ENCODE results near the gene PRSS38. TPM values are rescaled to one million over a fixed set of nuclear protein-coding genes. Genes with fewer than 3 reads are reported as not detected.

The PRSS38 gene
- total and polyA plus RNA-seq, 2 experiments from 2014 or later: not detected

- H3K4me3 ChIP-seq: no peak overlapping the region
- H3K4me1 ChIP-seq (ENCODE audit: insufficient read depth): no peaks in the 10 kb centered on the region
- Mint-ChIP-seq H3K4me3 (no peak overlapping the region), H3K4me1 (no peaks in the 10 kb centered on the region), H3K27me3 (ENCODE audit: insufficient read depth, low read depth, poor library complexity) (peaks cover 8% of the 10 kb centered on the region), H3K27ac (no peak overlapping the region), H3K36me3 (ENCODE audit: low read depth) (no peaks in the 10 kb centered on the region; the same call in 2 of the 3 replicates), H3K9me3 (no peaks in the 10 kb centered on the region)
- H3K27me3 ChIP-seq (ENCODE audit: insufficient read depth): no peaks in the 10 kb centered on the region
- DNase-seq (ENCODE audit: low spot score) (no peak), ATAC-seq (no peak; the same call in 2 of the 3 replicates)
- H3K9me2 ChIP-seq (ENCODE audit: insufficient read depth): no peaks in the 10 kb centered on the region
- no peak for TF ChIP-seq ZNF114 (CRISPR knock-in tag; IDR thresholded peaks at IDR 0.05)
- TF ChIP-seq JUNB (IDR thresholded peaks at IDR 0.05; ENCODE audit: unreplicated experiment): no peak
- no peak for TF ChIP-seq STAT1 (IDR thresholded peaks at IDR 0.05; ENCODE audit: unreplicated experiment)
- no peak for TF ChIP-seq NANOG (IDR thresholded peaks at IDR 0.05; ENCODE audit: borderline replicate concordance)
- no peak for TF ChIP-seq EZH2phosphoT487 (IDR thresholded peaks at IDR 0.05; ENCODE audit: unreplicated experiment)
- TF ChIP-seq ETS1 (IDR thresholded peaks at IDR 0.05): no peak
- TF ChIP-seq ZNF331 (CRISPR knock-in tag; IDR thresholded peaks at IDR 0.05; ENCODE audit: low read depth): no peak
- TF ChIP-seq EZH2 (IDR thresholded peaks at IDR 0.05; ENCODE audit: low read depth, unreplicated experiment): no peak
- no peak overlapping the region for H3K4me2 ChIP-seq
- no peak overlapping the region for H3K27ac ChIP-seq (ENCODE audit: low read depth)
- peaks cover 6% of the 10 kb centered on the region; the same call in 1 of the 2 replicates for H4K20me1 ChIP-seq (replicated peaks; ENCODE audit: insufficient read depth)
- no peaks in the 10 kb centered on the region for H3K79me2 ChIP-seq (replicated peaks; ENCODE audit: insufficient read depth)
- H3K36me3 ChIP-seq (ENCODE audit: insufficient read depth): no peaks in the 10 kb centered on the region
- no peaks in the 10 kb centered on the region for H3F3A ChIP-seq (replicated peaks; ENCODE audit: low read depth)
- H2AFZ ChIP-seq: no peak overlapping the region
Observed at GRCh38 chr1:227774051-227774731, 41.3 kb upstream of the PRSS38 start.

DNA sequence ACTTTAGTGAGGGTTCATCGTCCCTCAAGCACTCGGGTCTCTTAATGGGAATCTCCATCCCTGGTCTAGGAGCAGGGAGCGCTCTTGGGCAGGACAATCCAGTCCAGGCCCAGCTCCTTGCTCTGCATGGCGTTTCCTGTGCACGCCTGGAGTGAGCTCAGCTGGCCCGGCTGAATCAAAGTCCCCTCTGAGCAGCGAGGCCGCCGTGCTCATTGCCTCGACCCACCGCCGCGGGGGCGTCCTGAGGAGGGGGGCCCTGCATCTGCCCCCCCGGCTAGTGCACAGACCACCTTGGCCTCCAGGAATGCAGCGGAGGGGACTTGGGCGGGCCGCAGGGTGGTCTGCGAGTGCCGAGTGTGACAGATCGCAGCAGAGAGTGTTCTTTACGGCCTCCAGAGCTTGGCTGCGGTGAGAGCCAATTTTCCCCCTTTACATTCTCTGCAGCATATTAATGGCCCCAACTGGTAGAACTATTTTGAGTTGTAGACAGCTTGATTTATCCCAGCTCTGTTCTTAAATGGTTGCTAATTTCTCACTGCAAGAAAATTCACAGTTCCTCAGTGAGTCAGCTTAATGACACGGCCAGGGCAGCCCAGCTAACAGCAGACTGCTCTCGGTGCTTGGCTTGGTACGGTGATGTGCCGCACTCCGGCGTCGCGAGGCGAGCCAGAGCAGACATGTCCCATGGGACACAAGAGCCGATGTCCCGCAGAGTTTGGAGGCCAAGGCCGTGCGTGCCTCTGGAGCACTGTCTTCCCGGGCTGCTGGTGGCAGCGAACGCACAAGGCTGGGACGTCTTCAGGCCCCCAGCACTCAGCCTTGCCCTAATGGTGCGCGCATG lies 40.4 kb upstream of the PRSS38 start:
- H2AFZ ChIP-seq: no peak overlapping the region
- no peak overlapping the region for H3K27ac ChIP-seq (ENCODE audit: low read depth)
- DNase-seq (ENCODE audit: low spot score) (no peak), ATAC-seq (no peak)
- H3K79me2 ChIP-seq (replicated peaks; ENCODE audit: insufficient read depth): no peaks in the 10 kb centered on the region
- H4K20me1 ChIP-seq (replicated peaks; ENCODE audit: insufficient read depth): peaks cover 6% of the 10 kb centered on the region; the same call in 1 of the 2 replicates
- H3K9me2 ChIP-seq (ENCODE audit: insufficient read depth): no peaks in the 10 kb centered on the region
- H3F3A ChIP-seq (replicated peaks; ENCODE audit: low read depth): no peaks in the 10 kb centered on the region
- Mint-ChIP-seq H3K4me3 (no peak overlapping the region), H3K27me3 (ENCODE audit: insufficient read depth, low read depth, poor library complexity) (peaks cover 8% of the 10 kb centered on the region), H3K36me3 (ENCODE audit: low read depth) (no peaks in the 10 kb centered on the region; the same call in 2 of the 3 replicates), H3K4me1 (no peaks in the 10 kb centered on the region), H3K9me3 (no peaks in the 10 kb centered on the region), H3K27ac (no peak overlapping the region; the same call in 1 of the 2 replicates)
- no peak overlapping the region for H3K4me3 ChIP-seq
- no peaks in the 10 kb centered on the region for H3K27me3 ChIP-seq (ENCODE audit: insufficient read depth)
- no peaks in the 10 kb centered on the region for H3K36me3 ChIP-seq (ENCODE audit: insufficient read depth)
- no peak overlapping the region for H3K4me2 ChIP-seq
- H3K4me1 ChIP-seq (ENCODE audit: insufficient read depth): no peaks in the 10 kb centered on the region
- TF ChIP-seq EZH2phosphoT487 (IDR thresholded peaks at IDR 0.05; ENCODE audit: unreplicated experiment) (no peak), ZNF114 (CRISPR knock-in tag; IDR thresholded peaks at IDR 0.05) (no peak), ZNF331 (CRISPR knock-in tag; IDR thresholded peaks at IDR 0.05; ENCODE audit: low read depth) (no peak), STAT1 (IDR thresholded peaks at IDR 0.05; ENCODE audit: unreplicated experiment) (no peak), JUNB (IDR thresholded peaks at IDR 0.05; ENCODE audit: unreplicated experiment) (no peak), EZH2 (IDR thresholded peaks at IDR 0.05; ENCODE audit: low read depth, unreplicated experiment) (no peak), ETS1 (IDR thresholded peaks at IDR 0.05) (no peak)
- TF ChIP-seq, protein P1, sequence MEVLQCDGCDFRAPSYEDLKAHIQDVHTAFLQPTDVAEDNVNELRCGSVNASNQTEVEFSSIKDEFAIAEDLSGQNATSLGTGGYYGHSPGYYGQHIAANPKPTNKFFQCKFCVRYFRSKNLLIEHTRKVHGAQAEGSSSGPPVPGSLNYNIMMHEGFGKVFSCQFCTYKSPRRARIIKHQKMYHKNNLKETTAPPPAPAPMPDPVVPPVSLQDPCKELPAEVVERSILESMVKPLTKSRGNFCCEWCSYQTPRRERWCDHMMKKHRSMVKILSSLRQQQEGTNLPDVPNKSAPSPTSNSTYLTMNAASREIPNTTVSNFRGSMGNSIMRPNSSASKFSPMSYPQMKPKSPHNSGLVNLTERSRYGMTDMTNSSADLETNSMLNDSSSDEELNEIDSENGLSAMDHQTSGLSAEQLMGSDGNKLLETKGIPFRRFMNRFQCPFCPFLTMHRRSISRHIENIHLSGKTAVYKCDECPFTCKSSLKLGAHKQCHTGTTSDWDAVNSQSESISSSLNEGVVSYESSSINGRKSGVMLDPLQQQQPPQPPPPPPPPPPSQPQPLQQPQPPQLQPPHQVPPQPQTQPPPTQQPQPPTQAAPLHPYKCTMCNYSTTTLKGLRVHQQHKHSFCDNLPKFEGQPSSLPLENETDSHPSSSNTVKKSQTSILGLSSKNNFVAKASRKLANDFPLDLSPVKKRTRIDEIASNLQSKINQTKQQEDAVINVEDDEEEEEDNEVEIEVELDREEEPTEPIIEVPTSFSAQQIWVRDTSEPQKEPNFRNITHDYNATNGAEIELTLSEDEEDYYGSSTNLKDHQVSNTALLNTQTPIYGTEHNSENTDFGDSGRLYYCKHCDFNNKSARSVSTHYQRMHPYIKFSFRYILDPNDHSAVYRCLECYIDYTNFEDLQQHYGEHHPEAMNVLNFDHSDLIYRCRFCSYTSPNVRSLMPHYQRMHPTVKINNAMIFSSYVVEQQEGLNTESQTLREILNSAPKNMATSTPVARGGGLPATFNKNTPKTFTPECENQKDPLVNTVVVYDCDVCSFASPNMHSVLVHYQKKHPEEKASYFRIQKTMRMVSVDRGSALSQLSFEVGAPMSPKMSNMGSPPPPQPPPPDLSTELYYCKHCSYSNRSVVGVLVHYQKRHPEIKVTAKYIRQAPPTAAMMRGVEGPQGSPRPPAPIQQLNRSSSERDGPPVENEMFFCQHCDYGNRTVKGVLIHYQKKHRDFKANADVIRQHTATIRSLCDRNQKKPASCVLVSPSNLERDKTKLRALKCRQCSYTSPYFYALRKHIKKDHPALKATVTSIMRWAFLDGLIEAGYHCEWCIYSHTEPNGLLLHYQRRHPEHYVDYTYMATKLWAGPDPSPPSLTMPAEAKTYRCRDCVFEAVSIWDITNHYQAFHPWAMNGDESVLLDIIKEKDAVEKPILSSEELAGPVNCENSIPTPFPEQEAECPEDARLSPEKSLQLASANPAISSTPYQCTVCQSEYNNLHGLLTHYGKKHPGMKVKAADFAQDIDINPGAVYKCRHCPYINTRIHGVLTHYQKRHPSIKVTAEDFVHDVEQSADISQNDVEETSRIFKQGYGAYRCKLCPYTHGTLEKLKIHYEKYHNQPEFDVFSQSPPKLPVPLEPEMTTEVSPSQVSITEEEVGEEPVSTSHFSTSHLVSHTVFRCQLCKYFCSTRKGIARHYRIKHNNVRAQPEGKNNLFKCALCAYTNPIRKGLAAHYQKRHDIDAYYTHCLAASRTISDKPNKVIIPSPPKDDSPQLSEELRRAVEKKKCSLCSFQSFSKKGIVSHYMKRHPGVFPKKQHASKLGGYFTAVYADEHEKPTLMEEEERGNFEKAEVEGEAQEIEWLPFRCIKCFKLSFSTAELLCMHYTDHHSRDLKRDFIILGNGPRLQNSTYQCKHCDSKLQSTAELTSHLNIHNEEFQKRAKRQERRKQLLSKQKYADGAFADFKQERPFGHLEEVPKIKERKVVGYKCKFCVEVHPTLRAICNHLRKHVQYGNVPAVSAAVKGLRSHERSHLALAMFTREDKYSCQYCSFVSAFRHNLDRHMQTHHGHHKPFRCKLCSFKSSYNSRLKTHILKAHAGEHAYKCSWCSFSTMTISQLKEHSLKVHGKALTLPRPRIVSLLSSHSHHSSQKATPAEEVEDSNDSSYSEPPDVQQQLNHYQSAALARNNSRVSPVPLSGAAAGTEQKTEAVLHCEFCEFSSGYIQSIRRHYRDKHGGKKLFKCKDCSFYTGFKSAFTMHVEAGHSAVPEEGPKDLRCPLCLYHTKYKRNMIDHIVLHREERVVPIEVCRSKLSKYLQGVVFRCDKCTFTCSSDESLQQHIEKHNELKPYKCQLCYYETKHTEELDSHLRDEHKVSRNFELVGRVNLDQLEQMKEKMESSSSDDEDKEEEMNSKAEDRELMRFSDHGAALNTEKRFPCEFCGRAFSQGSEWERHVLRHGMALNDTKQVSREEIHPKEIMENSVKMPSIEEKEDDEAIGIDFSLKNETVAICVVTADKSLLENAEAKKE (CRISPR knock-in tag; IDR thresholded peaks at IDR 0.05): no peak
